GM13977 (cell line): Measurements from ENCODE around the gene ATG16L2.
A peak's percentile ranks its signal among the peaks of the same experiment; 100 is the strongest.

Experiments used
- DNase-seq: peaks from one replicate; pipeline ENCODE4 v3.0.0; 2012; ENCODE audit warnings: low spot score
- in situ Hi-C: fragments of 300-500 bp; cut with MboI; formaldehyde crosslinking; loops from one replicate; pipeline ENCODE4 v1.12.0; 2022; ENCODE audit warnings: low sequenced_read_pairs, low pct_unique_long_range_greater_than_20kb, mixed read lengths, inconsistent platforms; ENCODE audit not compliant: unreplicated experiment
- TF ChIP-seq, protein P1 (sequence below): IDR thresholded peaks from 2 replicates; pipeline ENCODE4 v1.5.1; 2012; ENCODE audit warnings: mild to moderate bottlenecking, control low read depth; ENCODE audit not compliant: insufficient read depth; ENCODE audit errors: extremely low read depth, missing control alignments

ATG16L2 gene

DNA sequence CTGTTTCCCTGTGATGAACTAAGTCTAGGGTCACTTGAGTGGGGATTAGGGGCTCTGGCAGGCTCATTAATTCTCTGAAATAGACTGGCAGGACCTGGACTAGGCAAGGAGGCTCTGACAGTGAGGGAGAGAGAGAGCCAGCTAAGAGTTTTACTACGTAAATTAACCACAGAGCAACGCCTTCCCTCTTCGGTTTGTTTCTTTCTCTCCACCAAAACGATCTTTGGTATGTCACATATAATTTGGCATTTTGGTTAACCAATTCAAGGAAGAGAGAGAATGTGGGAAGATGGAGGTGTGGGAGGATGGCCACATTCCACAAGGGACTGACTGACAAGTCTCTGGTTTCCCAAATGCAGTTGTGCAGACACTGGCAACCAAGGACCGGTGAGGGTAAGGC, 27.9 kb downstream of the ATG16L2 start:
- TF ChIP-seq, protein P1, sequence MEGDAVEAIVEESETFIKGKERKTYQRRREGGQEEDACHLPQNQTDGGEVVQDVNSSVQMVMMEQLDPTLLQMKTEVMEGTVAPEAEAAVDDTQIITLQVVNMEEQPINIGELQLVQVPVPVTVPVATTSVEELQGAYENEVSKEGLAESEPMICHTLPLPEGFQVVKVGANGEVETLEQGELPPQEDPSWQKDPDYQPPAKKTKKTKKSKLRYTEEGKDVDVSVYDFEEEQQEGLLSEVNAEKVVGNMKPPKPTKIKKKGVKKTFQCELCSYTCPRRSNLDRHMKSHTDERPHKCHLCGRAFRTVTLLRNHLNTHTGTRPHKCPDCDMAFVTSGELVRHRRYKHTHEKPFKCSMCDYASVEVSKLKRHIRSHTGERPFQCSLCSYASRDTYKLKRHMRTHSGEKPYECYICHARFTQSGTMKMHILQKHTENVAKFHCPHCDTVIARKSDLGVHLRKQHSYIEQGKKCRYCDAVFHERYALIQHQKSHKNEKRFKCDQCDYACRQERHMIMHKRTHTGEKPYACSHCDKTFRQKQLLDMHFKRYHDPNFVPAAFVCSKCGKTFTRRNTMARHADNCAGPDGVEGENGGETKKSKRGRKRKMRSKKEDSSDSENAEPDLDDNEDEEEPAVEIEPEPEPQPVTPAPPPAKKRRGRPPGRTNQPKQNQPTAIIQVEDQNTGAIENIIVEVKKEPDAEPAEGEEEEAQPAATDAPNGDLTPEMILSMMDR, result no peak
- DNase-seq, result no peak
- in situ Hi-C loops, result no loop called here

DNA sequence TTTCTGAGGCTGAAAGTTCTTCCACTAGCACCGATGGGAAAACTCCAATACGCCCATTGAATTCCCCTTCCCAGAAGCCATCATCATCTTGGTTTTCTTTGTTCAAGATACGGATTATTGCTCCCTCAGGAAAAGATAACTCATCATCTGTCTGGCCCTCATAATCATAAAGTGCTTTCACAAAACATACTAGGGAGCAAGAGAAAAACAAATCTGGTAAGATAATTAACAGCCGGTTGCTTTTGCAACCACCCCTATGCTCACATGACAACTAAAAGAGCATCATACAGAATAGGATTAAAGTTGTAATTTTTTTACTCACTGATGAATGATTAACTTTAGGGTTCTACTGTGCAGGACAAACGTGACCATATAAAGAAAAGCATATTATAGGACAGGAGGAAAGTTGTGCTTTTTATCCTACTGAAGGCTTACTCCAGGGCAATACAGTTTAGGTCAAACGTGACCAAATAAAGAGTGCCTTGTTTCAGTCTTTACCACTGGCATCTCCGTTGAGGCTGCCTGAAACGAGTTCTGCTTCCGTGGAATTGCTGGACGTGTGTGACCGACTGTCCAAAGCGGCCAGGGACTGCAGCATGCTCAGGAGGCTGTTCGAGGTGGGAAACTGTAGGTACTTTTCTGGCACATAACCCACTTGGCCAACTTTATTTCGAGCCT, 28.6 kb downstream of the ATG16L2 start:
- DNase-seq, result no peak
- TF ChIP-seq, protein P1, result no peak
- in situ Hi-C loops, result no loop called here

DNA sequence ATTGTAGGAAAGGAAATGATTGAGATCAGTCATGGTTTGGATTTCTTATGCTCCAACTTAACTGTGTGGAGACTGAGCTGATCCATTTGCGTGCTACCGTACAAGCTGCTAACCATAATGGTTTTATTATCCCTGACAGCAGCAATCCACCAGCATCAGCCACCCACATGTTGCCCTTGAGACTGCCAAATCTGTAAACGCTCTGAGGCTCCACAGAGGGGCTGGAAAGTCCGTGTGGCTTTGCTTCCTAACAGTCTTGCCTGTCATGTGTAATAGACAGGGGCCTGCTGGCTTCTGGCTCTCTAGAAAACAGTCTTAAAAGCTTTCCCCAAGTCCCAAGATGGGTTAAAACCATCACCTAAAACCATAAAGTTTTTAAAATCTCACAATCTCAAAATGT, 30.1 kb downstream of the ATG16L2 start:
- no peak for DNase-seq
- TF ChIP-seq, protein P1, result no peak
- in situ Hi-C loops, result no loop called here

DNA sequence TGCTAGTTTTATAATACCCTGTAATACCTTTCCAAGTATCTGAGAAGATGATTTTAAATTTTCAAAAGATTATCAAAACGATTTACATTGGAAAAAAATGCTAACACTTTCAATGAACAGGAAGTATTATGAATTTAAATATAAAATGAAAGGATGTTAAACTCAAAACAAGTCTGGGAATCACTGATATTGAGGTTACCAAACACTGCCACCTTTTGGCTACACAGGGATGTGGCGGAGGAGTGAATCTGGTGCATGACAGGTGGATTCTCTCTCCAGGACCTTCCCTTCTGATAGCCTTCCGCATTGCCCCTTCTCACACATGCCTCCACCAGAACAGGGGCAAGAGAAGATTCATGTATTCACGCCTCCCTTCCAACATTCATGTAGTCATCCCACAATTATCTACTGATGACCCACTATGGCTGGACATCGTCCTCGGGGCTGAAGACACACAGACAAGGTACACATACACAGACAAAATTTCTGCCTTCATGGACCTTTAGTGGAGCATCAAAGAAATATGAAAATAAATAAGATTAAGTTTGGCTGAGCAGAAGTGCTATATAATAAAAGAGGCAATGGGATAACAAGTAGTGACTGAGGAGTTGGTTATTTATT, 34.7 kb downstream of the ATG16L2 start:
- in situ Hi-C loops, result no loop called here

DNA sequence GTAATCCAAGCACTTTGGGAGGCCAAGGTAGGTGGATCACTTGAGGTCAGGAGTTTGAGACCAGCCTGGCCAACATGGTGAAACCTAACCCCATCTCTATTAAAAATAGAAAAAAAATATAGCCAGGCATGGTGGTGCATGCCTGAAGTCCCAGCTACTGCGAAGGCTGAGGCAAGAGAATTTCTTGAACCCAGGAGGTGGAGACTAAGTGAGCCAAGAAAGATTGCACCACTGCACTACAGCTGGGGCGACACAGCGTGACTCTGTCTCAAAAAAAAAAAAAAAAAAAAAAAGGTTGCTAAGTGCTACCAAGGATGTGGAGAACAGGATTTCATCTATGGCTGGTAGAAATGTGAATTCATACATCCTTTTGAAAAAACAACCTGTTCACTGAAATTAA, 36.6 kb downstream of the ATG16L2 start:
- in situ Hi-C loops, result no loop called here

More for the DNA sequence above, 34.7 kb downstream of the ATG16L2 start:
- no peak for DNase-seq
- TF ChIP-seq, protein P1, result peak; percentile 31

DNA sequence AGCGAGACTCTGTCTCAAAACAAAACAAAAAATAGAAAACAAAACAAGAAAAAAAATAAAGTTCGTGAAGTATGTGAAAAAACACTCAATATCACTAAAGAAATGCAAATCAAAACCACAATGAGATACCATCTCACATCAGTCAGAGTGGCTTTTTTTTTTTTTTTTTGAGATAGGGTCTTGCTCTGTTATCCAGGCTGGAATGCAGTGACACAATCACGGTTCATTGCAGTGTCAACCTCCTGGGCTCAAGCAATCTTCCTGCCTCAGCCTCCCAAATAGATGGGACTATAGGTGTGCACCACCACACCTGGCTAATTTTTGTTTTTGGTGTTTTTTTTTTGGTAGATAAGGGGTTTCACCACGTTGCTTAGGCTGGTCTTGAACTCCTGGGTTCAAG, 37.5 kb downstream of the ATG16L2 start:
- TF ChIP-seq, protein P1, result no peak
- in situ Hi-C loops, result no loop called here
- DNase-seq, result no peak

More for the DNA sequence above, 36.6 kb downstream of the ATG16L2 start:
- TF ChIP-seq, protein P1, result no peak
- DNase-seq, result no peak

DNA sequence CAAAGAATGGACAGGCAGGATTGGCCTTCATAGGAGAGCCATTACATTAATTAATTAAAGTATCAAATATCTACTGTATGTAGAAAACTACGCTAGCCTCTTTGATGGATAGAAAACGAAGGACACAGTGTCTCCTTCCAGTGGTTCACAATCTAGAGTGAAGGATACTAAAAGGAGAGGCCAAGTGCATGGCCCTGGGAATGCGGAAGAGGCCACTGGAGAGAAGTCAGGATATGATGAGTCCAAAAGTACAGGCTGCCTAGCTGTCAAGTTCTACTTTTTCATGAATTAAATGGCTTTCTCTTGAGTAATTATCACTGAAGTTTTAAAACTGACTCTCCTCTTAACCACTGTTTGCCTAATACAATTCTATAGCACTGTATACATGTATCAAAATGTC, 41.9 kb downstream of the ATG16L2 start:
- no peak for DNase-seq

More for the DNA sequence above, 41.9 kb downstream of the ATG16L2 start:
- in situ Hi-C loops, result no loop called here
- TF ChIP-seq, protein P1, result no peak
